GM12865 (cell line): ENCODE measurements around the gene ADGRB2.

Experiments used
- DNase-seq: peaks from one replicate; pipeline ENCODE4 v3.0.0; 2010; ENCODE audit warnings: low read depth
- H3K4me3 ChIP-seq: 2 replicates; pipeline ENCODE4 v1.5.1; 2011; ENCODE audit warnings: mild to moderate bottlenecking, low read depth, low read length, control low read depth
- TF ChIP-seq, protein P1 (sequence below): IDR thresholded peaks from 2 replicates; pipeline ENCODE4 v1.5.1; 2011; ENCODE audit warnings: low read length, control low read depth, low read depth, inconsistent platforms; ENCODE audit not compliant: insufficient read depth; ENCODE audit errors: missing control alignments

The ADGRB2 gene

DNA sequence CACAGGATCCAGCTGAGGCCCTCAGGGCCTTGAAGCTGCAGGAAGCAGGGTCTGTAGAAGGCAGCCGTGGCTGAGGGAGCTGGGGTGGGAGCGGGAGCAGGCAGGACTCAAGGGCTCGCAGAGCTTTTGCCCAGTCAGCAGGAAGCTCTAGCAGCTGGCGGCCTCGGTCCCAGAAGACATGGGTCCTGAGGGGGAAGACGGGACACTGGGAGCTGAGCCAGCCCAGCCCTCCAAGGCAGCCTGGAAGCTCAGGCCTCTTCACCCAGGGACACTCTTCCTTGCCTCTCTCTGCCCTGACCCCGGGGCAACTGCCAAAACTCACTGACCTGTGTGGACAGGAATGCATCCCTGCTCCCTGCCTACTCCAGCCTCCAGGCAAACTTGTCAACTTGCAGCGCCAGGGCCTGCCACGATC lies 8.9 kb downstream of the ADGRB2 start:
- TF ChIP-seq, protein P1, sequence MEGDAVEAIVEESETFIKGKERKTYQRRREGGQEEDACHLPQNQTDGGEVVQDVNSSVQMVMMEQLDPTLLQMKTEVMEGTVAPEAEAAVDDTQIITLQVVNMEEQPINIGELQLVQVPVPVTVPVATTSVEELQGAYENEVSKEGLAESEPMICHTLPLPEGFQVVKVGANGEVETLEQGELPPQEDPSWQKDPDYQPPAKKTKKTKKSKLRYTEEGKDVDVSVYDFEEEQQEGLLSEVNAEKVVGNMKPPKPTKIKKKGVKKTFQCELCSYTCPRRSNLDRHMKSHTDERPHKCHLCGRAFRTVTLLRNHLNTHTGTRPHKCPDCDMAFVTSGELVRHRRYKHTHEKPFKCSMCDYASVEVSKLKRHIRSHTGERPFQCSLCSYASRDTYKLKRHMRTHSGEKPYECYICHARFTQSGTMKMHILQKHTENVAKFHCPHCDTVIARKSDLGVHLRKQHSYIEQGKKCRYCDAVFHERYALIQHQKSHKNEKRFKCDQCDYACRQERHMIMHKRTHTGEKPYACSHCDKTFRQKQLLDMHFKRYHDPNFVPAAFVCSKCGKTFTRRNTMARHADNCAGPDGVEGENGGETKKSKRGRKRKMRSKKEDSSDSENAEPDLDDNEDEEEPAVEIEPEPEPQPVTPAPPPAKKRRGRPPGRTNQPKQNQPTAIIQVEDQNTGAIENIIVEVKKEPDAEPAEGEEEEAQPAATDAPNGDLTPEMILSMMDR = no peak
- DNase-seq = no peak
- no peak overlapping the region for H3K4me3 ChIP-seq

DNA sequence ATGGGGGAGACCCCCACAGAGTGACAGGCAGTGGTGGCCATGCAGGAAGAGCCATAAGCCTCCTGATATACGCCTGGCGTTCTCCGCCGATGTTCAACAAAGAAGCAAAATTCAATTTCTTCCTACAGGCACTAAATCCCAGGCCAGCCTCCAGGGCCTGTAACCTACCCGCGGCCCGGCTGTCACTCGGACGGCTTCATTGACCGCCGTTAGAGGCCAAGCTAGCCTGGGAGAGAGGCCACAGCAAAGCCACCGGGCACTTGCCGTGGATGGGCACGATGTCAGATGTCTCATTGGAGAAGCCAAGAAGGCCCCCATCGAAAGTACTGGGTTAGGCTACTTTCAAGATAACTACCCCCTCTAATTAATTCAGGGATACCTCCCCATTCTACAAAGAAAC lies 9.7 kb downstream of the ADGRB2 start:
- H3K4me3 ChIP-seq = no peak overlapping the region
- no peak for DNase-seq
- TF ChIP-seq, protein P1 = no peak

DNA sequence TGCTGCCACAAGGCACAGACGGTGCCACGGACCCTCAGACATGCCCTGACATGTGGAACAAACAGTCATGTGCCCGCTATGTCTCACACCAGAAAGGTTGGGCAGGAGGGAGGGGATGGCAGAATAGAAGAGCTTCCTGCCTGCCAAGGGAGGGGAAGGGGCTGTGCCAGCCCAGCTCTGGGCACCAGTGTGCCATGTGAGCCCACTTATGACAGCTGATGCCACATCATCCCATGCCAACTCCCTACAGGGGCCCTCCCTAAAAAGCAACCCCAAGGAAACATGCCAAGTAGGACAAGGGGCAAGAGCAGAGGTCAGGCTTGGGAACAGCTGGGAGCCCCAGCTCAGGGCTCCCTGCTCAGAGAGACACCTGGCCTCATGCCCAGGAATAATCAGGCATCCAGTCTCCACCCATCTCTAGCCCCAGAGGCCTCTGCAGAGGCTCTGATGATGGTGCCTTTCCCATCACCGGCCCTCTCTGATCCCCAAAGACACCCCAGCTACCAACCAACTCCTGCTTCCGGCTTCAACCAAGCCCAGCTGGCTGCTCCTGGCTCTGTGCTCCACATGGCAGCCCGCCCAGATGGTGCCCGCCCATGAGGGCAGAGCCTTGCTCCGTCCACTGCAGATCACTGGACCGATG lies 10.3 kb downstream of the ADGRB2 start:
- no peak overlapping the region for H3K4me3 ChIP-seq
- DNase-seq = no peak
- TF ChIP-seq, protein P1 = no peak

DNA sequence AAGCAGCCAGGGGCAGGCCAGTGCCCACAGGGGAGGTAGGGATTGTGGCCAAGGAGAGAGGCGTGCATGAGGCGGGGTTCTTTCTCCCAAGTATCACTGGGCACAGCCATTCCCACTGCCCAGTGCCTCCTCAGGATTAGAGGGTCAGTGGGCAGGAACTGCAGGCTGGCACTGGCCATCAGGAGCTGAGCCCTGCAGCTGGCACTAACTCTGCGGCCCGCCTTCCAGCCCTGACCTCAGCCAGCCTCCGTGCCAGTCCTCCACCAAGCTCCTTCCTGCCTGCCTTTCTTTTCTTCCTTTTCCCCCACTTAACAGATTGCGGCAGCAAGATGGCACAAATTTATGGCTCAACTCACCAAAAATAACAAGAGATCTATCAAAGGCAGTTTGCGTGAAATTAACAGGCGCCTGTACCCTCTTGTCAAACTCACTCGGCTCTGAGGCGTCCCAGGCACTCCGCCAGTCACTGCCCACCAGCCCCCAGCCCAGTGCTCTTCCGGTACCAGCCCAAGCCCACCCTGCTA lies 11.1 kb downstream of the ADGRB2 start:
- H3K4me3 ChIP-seq = no peak overlapping the region
- no peak for DNase-seq
- TF ChIP-seq, protein P1 = no peak

DNA sequence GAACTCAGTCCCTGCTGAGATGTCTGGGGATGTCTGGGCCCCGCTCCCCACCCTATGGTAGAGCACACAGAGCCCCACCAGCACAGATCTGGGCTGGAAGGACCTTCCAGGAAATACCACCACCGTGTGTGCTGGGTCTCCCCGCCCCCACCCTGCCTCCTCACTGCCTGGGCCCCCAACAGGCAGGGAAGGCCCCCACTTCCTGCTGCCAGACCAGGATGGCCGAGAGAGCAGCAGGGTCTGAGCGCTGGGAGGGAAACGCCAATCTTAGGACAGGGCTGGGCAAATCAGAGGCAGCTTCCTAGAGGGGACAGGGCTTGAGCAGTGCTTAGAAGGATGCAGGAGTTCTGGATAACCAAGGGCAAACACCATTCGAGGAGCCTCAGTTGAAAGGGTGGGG lies 11.9 kb downstream of the ADGRB2 start:
- no peak overlapping the region for H3K4me3 ChIP-seq
- TF ChIP-seq, protein P1 = no peak
- DNase-seq = no peak

DNA sequence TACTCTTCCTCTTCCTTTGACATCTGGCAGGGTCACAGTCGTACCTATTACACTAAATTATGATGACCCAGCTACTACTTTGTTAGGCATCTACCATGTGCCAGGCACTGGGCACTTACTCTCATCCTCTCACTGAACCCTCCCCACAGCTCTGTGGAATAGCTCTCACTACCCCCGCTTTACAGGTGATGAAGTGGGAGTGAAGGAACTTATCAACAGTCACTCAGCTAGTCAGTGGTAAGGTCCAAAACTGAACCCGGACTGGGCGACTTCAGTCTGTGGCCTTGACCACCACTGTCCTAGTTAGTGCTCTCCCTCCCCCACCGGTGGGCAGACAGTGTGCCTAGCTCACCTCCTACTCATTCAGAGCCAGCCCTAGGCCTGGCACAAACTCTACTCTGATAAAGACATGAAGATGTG lies 12.3 kb downstream of the ADGRB2 start:
- H3K4me3 ChIP-seq = no peak overlapping the region
- no peak for DNase-seq
- TF ChIP-seq, protein P1 = no peak
